ENCODE measurements around the gene SERPINA5. TPM values are rescaled to one million over a fixed set of nuclear protein-coding genes. Genes with fewer than 3 reads are reported as not detected.

Gene SERPINA5
- total RNA-seq, 1 experiment from 2014 or later, result 0.49 TPM

- ATAC-seq (no peak), DNase-seq (ENCODE audit: low read depth, low spot score) (no peak)
- ChIA-PET CTCF (no interaction called here), POLR2A (no interaction called here)
- BruUV-seq (replicated peaks), result no TSS peak
- Histone ChIP-seq H3K27ac (ENCODE audit: low read length) (no peak overlapping the region), H3K9me3 (ENCODE audit: control insufficient read depth, insufficient read depth, low read depth, low read length) (no peaks in the 10 kb centered on the region), H3K4me1 (ENCODE audit: control insufficient read depth, insufficient read depth, low read length) (no peaks in the 10 kb centered on the region), H3K4me3 (ENCODE audit: low read depth in 2 of 2, low read length in 2 of 2) (no peak overlapping the region), H3K36me3 (ENCODE audit: control insufficient read depth, insufficient read depth, low read length) (no peaks in the 10 kb centered on the region), H3K27me3 (ENCODE audit: control insufficient read depth, insufficient read depth, low read length) (no peaks in the 10 kb centered on the region)
- TF ChIP-seq TCF7L2 (IDR thresholded peaks at IDR 0.05; ENCODE audit: low read depth, low read length) (no peak), REST (IDR thresholded peaks at IDR 0.05; ENCODE audit: insufficient read depth in 1 of 2, low read depth in 2 of 2, low read length in 1 of 2) (no peak), POLR2AphosphoS5 (IDR thresholded peaks at IDR 0.05; ENCODE audit: low read depth, low read length) (no peak)
- in situ Hi-C loops (cut with HindIII; ENCODE audit: low pct_unique_long_range_greater_than_20kb, low sequenced_read_pairs) (no loop called here), intact Hi-C loops (cut with micrococcal nuclease; ENCODE audit: unreplicated experiment) (loop anchor here (5.0 kb wide), 1 partner anchor 112 kb away; no protein-coding TSS in a partner anchor)
Measured at GRCh38 chr14:94544726-94545125, 36.5 kb upstream of the SERPINA5 start.

- no peaks in the 10 kb centered on the region for H3K4me1 ChIP-seq (ENCODE audit: control insufficient read depth, insufficient read depth, low read length)
- TF ChIP-seq SIN3A (IDR thresholded peaks at IDR 0.05; ENCODE audit: borderline replicate concordance, insufficient read depth, low read depth, low read length) (no peak), REST (IDR thresholded peaks at IDR 0.05; ENCODE audit: insufficient read depth in 1 of 2, low read depth in 2 of 2, low read length in 1 of 2) (no peak), CTCF (IDR thresholded peaks at IDR 0.05) (no peak), TCF7L2 (IDR thresholded peaks at IDR 0.05; ENCODE audit: low read depth, low read length) (no peak), POLR2AphosphoS5 (IDR thresholded peaks at IDR 0.05; ENCODE audit: low read depth, low read length) (no peak)
- H3K27ac ChIP-seq (ENCODE audit: low read length), result no peak overlapping the region
- in situ Hi-C loops (cut with HindIII; ENCODE audit: low pct_unique_long_range_greater_than_20kb, low sequenced_read_pairs) (no loop called here), intact Hi-C loops (cut with micrococcal nuclease; ENCODE audit: unreplicated experiment) (loop anchor here (5.0 kb wide), 1 partner anchor 113 kb away; no protein-coding TSS in a partner anchor)
- H3K4me3 ChIP-seq (ENCODE audit: low read depth in 2 of 2, low read length in 2 of 2), result no peak overlapping the region
- POLR2A ChIA-PET, result no interaction called here
- DNase-seq (ENCODE audit: low read depth, low spot score), result no peak
- H3K36me3 ChIP-seq (ENCODE audit: control insufficient read depth, insufficient read depth, low read length), result no peaks in the 10 kb centered on the region
- H3K27me3 ChIP-seq (ENCODE audit: control insufficient read depth, insufficient read depth, low read length), result no peaks in the 10 kb centered on the region
- CTCF ChIA-PET, result no interaction called here
- no peak for ATAC-seq
- no TSS peak for BruUV-seq (replicated peaks)
- no peaks in the 10 kb centered on the region for H3K9me3 ChIP-seq (ENCODE audit: control insufficient read depth, insufficient read depth, low read depth, low read length)
Measured at GRCh38 chr14:94545131-94545841, 35.9 kb upstream of the SERPINA5 start.
